GM10847 (cell line): Measurements from ENCODE around the gene RAB3GAP2.

Source experiments
- POLR2A ChIP-seq: IDR thresholded peaks from 2 replicates; pipeline ENCODE4 v1.6.1; 2011; ENCODE audit not compliant: insufficient read length; ENCODE audit errors: extremely low read depth

RAB3GAP2 gene

DNA sequence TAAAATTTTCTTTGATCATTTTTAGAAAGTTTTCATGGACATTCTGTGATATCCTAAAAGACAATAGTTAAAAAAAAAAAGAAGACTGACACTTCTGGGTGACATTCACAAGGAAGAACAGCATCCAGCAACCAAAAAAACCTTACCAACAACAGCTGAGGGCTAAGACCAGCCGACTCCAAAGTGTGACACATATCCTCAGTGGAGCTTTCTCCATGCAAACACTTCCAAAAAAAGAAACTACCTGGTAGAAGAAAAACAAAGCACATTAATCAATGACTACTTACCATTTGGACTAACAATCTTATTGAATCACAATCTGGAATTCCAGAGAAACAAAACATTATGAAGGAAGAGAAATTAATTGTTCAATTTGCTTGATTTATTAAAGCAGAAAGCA lies 90.1 kb downstream of the RAB3GAP2 start:
- TF ChIP-seq POLR2A = no peak

DNA sequence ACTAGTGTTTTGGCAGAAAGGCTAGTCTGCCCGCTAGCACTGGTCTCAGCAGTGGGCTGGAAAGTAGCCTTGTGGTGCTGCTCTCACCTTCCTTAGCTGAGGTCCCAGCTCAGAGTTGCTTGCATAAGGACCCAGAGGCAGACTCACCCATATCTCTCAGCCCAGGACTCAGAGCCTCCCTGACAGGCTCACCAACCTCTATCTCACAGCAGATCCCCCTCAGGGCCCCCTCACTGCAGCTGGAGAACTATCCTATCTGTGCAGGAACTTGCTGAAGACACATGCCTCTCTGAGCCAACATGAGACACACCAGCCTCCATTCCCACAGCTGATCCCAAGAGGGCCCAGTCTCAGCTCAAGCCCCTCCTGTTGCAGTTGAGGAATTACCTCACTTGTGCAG lies 95.7 kb downstream of the RAB3GAP2 start:
- no peak for TF ChIP-seq POLR2A

DNA sequence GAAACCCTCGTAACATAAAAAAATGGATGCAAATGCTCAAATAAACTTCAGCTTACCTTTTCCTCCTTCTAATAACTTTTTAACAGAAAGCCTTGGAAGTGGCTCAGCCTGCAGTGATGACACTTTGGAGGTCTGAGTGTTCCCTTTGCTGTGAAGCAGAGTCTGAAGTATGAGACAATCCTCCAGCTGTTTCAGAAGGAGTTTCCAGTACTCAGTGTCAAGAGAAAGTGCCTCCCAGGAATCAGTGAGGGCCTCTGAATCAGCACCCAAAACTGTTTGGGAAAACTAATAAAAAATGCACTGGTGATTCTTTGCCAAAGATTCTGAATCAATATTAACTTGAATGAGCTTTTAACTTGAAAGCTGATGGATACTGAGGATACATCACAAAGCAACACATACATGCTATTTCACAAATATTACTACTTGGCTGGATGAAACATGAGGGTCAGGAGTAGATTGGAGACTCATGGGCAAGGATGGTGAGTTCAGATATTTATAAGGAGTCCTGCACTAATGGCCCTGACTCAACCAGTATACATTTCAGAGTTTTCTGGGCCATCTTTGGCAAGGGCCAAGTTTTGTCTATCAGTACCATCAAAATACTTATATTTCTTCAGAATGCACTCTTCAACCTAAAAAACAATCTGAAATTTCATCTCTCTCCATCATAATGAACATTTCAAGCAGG lies 101.3 kb downstream of the RAB3GAP2 start:
- no peak for TF ChIP-seq POLR2A

DNA sequence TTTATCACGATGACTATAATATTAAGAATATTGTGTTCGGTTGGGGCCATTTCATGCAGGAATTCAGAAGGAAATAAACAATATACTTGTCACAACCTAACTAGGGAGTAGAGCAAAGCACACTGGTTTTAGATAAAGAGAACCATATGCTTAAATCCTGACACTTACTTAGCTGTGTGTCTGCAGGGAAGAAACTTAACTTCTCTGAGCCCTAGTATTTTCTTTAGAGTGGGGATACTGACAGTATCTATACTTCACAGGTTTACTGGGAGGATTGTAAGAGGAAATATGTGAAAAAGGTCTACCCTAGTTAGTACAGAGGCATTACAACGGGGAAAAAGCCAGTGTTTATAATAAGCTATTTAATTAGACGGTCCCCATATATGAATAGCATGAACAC lies 105.4 kb downstream of the RAB3GAP2 start:
- TF ChIP-seq POLR2A = no peak

DNA sequence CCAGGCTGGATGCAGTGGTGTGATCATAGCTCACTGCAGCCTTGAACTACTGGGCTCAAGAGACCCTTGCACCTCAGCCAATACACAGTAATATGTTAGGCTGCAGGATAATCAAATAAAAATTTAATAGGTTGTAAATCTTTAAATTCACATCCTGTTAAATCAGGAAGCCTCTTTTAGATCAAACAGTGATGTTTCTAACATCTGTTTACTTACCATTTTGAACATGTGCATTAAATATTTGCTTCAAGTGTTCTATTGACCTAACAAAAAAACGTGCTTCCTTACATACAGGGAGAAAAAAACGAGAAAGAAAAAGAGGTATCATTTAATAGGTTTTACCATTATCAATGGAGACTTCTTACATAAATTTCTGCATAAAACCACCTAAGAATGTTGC lies 107.7 kb downstream of the RAB3GAP2 start:
- no peak for TF ChIP-seq POLR2A

DNA sequence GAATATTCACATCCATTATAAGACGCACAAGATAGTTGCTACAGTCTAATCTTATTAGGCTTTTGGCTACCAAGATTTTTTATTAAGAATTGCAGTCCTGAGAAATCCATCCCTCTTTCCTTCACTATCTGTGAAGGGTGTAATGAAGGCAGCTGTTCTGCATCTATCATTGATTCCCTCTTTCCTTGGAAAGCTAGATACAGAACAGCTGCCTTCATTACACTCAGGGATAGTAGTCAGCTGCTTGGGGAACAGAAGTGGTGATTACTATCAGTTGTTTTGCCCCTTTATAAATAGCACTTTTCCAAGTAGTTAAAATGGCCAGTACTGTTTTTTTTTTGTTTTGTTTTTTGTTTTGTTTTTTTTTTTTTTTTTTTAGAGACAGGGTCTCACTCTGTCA lies 108.1 kb downstream of the RAB3GAP2 start:
- TF ChIP-seq POLR2A = no peak

DNA sequence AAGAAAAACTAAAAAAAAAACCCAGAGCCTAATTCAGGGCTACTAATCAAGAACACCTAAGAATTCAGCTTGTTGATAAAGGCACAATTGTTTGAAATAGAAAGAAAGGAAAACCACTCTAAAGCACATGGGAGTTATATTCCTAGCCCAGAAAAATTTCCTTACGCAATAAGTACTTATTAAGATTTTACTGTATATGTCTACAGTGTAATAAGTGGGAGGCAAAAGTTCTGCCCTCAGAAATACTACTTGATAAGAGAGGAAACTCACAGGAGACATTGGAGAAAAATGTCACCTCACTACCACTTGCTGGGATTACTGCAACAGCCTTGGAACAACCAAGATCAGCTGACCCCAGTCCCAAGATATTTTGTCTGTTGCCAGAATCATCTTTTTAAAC lies 112.2 kb downstream of the RAB3GAP2 start:
- TF ChIP-seq POLR2A = no peak

DNA sequence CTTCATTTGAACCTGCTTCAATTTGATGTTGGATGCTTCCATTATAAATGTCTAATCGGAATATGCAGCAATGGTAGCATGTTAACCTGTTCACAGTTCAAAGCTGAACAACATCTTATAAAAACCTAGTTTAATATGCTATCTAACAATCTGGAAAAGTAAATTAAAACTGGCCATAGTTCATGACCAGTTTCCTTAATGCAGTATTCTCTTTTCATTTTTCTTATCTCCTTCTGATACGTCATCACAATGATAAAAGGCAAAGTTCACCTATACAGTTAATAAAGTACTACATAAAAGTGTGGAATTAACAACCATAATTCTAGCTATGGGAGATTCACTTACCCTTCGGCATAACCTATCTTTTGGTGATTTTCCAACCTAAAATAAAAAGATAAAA lies 113.2 kb downstream of the RAB3GAP2 start:
- no peak for TF ChIP-seq POLR2A

DNA sequence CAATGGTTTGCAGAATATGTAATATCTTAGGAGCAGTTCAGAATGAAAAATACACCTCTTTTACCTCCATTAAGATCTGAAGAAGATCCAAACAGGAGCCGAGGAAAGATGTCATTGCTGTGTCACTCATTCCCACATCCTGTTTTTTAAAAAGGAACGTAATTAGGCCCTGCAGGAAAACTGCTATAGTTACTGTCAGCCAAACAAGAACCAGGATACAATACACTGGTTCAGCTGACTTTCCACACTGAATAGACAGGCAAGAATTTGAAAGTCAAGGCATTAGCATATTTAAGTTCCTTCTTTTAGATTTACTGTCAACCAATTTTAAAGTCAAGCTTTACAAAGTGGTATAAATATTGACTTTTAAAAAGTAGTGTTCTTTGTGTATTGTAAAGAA lies 114.5 kb downstream of the RAB3GAP2 start:
- no peak for TF ChIP-seq POLR2A

DNA sequence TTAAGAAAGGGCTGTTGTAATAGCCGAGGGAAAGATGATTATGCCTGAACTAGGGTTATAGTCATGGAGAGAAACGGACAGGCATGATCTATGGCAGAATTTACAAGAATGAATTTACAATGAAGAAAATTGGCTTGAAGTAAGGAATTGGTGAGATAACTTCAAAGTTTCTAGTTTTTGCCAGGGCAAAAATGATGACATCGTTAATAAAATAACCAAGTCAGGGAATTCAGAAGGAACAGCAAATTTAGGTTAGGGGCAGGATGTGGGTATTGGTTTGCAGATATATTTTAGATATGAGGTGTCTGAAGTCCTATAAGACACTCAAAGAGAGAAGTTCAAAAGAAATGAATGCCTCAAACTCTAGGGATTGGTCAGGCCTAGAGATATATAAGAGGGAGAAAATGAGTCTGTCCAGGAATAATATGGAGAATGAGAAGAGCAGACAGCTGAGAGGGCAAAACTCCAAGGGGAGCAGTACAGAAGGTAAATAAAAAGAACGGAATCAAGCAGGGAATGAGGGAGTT lies 115.6 kb downstream of the RAB3GAP2 start:
- no peak for TF ChIP-seq POLR2A

DNA sequence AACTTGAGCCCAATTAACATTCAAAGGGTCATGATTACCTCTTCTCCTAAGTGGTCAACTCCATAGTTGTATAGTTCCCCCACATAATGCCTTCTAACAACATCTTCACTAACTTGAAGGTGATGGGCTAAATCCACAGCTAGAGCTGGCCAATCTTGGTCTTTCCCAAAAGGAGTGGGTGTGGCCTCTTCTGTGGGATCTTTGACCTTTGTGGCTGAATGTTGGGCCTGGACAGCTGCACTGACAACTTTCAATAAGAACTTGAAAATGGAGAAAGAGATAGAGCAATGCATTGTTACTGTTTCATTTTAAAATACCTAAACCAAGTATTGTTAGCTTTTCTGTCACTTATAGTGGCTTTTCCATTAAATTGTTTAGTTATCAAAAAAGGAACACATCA lies 119.1 kb downstream of the RAB3GAP2 start:
- TF ChIP-seq POLR2A = no peak

DNA sequence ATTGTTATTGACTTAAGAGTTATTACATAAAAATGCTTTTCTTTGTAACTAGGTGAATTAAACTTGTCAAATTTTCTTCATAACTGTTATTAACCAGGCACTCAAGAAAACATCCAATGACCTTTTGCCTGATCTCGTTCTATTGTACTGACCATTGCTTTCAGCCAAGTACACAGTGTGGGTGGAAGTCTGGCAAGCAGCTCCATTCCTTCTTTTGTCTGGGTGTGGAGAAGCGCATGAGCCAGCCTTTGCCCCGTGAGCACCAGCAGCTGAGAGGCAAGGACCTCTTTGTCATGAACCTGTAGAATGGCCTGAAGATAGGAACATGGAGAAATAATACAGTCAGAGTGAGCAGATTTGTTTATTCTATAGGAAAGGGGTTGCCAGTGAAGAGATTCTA lies 120.8 kb downstream of the RAB3GAP2 start:
- TF ChIP-seq POLR2A = no peak

DNA sequence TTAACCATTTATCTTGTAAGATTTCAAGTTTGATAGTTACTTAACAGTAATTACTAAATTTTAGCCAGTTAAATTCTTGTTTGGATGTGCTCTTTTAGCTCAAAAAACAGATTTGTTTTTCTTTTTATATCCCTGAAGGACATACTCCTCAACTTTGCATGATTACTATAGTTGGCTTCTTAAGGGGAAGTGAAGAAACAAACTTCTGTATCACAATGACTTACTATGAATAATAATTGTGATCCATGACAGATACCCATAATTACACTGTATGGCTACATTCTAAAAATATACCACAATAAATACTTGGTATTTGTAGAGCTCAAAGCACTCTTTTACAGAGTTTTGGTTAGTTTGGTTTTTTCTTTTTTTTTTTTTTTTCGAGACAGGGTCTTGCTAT lies 122.5 kb downstream of the RAB3GAP2 start:
- no peak for TF ChIP-seq POLR2A

DNA sequence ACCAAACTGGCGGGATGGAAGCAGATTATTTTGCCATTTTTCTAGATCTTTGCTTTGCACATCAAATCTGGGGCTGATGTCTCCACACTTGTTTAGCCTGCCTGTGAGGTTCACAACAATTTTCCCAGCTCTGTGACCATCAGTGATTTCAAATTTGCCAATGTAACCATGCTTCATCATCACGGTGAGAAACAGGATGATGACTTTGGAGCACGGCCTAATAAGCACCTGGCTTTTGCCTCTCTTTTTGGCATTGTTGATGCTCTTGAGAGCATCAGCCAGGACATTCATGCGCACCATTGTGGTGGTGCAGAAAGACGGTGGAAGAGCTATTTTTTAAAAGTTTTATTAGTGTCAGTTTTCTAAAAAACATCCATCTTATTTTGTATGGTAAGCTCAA lies 128.2 kb downstream of the RAB3GAP2 start:
- no peak for TF ChIP-seq POLR2A

DNA sequence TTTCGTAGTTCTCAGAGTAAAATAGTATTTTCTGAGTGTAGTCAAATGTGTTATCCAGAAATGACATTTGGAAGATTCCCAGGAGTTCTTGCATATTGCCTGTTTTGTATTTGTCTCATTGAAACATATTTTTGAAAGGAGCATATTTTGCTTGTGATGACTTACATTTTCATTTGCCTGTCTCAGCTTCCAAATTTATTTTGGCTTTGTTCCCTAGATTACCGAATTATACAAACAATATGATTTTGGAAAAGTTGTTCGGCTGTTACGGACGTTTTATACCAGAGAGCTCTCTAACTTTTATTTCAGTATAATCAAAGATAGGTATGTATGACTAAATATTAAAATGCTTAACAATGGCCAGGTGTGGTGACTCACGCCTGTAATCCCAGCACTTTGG lies 132.3 kb downstream of the RAB3GAP2 start:
- no peak for TF ChIP-seq POLR2A

DNA sequence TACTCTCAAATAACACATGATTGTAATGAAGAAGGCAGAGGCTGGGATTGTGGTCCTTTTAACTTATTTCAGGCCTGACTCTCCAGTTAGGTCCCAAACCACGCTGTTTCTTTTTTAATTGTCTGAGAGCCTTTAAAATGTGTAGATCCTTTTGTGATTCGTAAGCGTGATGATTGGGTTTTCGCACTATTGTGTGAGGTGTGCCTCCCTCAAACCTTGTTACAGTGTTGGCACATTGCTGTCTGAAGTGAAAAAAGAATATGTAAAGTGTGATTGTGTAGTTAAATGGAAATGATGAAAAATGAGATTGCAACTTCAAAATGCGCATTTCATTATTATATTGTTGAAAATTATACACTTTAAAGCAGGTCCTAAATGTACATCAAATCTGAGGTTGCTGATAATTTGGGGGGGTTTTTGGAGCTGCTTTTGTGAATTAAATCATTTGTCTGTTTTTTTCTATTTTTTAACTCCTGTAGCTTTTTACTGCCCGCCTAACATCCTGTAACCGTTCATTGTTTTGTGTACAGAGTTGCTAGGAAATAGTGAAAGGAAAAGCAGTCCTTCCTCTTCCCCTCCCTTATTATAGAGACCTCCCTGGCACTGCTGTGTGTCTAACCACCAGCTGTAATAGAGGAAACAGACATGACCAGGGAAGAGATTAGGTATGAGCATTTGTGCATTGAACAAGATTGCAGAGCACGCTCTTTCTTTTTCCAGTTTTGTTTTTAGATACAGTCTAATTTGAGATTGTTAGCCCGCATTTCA lies 135.1 kb downstream of the RAB3GAP2 start:
- no peak for TF ChIP-seq POLR2A
